SH-SY5Y (cell line): ENCODE data around the gene AMZ2.
A peak's percentile ranks its signal among the peaks of the same experiment; 100 is the strongest.

ENCODE experiments used
- GATA2 ChIP-seq: IDR thresholded peaks from 2 replicates; pipeline ENCODE4 v1.6.1; 2011; ENCODE audit warnings: mild to moderate bottlenecking, low read depth, low read length
- GATA3 ChIP-seq: IDR thresholded peaks from 2 replicates; pipeline ENCODE4 v1.6.1; 2011; ENCODE audit warnings: low read depth, mild to moderate bottlenecking, low read length, moderate library complexity

AMZ2 gene

DNA sequence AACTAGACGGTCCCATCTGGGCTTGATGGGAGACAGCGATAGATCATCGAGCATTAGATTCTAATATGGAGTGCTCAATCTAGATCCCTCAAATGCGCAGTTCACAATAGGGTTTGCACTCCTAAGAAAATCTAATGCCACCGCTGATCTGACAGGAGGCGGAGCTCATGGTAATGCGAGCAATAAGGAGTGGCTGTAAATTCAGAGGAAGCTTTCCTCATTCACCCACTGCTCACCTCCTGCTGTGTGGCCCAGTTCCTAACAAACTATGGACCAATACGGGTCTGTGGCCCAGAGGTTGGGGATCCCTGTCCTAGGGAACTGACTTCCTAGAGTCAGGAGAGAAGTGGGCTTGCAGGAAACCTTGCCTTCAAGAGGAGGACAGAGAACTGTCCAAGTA, 25.2 kb upstream of the AMZ2 start:
- no peak for TF ChIP-seq GATA3
- no peak for TF ChIP-seq GATA2

DNA sequence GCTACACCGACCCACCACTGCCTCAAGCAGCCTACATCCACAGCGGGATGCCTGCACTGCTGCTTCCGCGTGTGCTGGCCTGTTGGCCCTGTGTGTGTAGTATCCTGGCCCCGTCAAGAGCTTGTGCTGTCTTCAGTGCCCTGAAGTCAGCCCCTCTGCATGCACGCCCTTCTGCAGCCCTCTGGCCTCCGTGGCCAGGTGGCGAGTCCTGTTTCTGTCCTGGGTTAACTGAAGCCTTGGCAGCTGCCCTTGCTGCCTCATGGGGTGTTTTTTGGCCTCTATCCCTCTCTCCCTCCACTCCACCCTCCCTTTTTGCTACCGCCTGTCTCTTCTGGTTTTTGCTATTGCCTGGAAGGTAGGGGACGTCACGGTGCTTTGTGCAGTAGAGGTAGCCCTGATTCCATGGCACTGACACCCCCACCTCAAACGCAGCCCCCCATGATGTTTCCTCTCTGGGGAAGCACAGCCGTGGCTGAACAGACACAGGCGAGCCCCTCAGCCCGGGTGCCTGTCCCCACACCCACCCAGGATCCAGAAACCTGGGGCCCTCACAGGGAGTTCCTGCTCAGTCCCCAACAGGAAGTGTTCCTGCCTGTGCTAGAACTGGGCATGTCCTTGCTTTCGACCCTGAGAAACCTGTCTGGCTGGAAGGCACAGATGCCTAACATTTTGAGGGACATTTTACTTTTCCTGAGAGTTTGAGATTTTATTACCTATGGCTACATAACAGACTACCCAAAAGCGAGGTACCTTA, 18.8 kb upstream of the AMZ2 start:
- TF ChIP-seq GATA2 (no peak), GATA3 (no peak)

DNA sequence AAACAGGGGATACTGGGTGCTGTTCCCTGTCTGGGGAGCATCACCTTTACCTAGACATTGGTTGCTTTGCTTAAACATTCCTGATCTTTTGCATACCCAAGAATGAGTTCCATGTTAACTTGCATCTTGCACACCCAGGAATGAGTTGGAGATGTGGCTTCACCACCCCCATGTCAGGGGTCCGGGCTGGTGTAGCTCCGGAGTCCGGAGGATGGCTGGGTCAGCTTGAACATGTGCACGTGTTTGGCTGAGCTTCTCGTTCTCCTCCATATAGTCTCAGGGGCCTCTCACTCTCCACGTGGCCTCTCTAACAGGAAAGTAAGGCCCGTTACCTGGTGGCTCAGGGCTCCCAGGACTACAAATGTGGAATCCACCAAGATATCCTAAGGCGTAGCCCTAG, 18.2 kb upstream of the AMZ2 start:
- TF ChIP-seq GATA2 (no peak), GATA3 (no peak)

DNA sequence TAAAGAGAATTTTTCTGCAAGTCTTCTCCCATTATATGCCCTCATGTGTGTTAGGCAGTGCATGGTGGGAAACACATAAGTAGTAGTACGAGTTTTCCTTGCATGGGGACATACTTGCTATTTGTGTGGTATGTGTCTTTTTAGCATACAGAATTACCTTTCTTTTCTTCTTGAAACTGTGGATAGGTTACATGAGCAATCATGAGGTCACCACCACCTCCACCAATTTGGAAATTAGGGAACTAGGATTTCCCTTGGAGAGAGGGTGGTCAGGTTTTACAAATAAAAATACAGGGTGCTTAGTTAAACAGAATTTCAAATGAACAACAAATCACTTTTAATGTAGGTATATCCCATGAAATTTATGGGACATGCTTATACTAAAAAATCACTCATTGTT, 16.3 kb upstream of the AMZ2 start:
- TF ChIP-seq GATA3 (no peak), GATA2 (no peak)

DNA sequence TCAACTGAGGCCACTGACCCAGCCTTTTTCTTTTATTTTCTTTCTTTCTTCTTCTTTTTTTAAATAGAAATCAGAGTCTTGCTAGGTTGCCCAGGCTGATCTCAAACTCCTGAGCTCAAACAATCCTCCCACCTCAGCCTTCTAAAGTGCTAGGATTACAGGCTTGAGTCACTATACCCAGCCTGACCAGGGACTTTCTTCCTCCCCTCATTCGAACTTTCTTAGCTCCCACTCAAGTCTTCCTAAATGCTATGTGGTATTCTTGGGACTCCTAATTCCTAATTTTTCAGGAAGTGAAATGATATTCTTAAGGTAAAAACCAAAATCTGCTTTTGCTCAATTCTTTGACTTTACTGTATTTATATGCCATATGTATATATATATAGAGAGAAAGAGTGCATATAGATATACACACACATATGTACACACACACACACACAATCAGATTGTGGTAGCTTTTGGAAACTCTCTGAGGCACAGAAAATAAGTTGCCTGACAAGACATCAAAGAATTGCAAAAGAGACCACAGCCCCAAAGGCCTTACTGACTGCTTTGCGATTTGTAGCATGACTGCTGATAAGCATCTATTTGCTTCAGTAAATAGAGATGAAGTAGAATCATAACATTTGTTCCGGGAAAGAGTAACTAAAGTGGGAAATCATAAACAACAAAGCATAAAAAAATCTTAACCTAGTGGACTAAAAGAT, 9.5 kb upstream of the AMZ2 start:
- TF ChIP-seq GATA3 (no peak), GATA2 (peak; percentile 45; the same call in 1 of the 2 replicates)

DNA sequence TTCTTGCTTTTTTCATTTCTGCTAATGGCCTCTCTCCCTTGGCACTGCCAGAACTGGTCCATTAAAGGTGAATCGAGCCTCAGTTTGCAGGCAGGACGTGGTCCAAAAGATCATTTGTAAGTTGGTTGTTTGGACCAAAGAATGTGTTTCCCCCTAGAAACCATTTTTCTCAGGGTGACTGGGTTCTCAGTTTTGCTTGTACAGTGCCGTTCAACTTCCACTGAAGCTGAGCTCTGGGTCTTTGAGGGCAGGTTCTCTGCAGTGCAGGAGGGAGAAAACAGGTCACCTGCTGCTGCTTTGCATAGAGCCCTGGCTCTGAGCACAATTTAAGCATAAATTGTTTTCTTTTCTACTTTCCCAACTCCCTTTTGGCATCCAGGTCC, 9.0 kb upstream of the AMZ2 start:
- no peak for TF ChIP-seq GATA2
- no peak for TF ChIP-seq GATA3

DNA sequence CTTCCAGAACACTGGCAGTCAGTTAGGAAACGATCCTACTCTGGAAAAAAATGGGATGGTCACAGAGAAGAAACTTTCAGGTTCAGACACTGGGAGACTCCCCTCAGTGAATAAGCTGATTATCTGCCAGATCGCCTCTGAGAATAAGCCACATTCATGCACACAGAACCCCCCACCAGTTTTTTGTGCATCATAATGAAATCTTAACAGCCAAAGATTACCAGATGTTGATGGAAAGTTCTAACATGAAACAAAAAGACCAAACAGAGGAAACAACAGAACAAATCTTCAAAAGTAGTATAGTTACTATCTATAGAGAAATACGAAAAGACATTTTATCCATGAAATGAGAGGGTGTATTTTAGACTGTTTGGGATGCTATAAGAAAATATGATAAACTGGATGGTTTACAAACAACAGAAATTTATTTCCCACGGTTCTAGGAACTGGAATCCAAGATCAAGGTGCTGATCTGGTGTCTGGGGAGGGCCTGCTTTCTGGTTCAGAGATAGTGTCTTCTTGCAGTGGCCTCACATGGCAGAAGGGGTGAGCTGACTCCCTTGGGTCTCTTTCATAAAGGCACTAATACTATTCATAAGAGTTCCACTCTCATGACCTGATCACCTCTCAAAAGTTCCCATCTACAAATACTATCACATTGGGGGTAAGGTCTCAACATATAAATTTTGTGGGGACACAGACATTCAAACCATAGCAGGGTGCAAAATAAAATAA, 8.0 kb upstream of the AMZ2 start:
- TF ChIP-seq GATA3 (no peak), GATA2 (no peak)

DNA sequence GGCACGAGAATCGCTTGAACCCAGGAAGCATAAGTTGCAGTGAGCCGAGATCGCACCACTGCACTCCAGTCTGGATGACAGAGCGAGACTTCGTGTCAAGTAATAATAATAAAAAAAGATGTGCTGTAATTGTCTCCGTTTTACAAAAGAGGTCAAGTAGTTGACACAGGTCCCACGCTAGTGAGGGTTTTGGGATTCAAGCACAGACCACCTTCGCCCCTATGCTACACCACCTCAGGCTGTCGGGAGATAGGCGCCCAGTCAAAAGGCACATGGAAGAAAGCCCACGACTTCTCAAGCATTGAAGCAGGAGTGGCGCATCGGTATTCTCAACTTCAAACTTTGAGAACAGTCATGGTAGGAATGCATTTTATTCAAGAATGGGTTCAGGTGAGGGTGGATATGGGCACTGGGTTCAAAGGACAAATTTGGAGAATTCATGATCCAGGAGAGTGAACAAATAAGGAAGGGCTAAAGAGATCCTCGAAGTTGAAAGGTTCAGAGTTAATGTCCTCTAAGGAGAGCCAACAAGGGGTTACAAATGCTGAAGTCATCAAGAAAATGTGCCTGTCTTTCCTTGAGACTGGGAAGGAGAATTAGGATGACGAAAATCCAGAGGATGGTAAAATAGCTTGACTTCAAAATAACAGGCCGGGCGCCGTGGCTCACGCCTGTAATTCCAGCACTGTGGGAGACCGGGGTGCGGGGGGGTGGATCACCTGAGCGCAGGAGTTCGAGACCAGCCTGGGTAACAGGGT, 1.4 kb upstream of the AMZ2 start:
- TF ChIP-seq GATA2 (no peak), GATA3 (no peak)

DNA sequence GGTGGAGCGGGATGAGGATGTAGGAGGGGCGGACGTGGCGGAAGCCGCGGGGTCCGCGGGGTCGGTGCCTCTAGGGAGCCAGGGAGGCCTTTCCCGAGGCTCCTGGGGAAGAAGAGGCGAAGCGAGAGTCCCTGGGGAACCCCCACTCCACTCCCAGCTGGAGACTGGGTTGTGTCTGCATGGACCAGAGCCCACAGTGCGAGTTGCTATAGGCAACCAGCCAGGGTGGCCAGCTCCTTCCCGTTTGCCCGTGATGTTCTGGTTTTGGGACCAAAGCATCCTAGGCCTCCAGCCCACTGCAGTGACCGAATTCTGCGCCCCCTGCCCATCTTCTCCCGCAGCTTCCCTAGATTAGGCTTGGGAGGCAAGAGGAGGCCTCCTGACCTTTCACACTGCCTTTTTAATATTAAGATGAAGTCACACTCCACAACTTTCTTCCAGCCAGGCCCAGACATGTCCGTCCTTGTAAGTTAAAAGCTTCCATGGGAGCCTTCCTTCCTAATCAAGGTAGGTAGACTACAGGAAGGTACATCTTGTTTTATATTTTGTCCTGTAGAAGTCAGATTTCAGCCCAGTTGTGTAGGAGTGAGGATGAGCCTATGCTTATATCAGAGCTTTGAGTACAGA, 469 bp downstream of the AMZ2 start:
- no peak for TF ChIP-seq GATA3
- TF ChIP-seq GATA2: no peak

DNA sequence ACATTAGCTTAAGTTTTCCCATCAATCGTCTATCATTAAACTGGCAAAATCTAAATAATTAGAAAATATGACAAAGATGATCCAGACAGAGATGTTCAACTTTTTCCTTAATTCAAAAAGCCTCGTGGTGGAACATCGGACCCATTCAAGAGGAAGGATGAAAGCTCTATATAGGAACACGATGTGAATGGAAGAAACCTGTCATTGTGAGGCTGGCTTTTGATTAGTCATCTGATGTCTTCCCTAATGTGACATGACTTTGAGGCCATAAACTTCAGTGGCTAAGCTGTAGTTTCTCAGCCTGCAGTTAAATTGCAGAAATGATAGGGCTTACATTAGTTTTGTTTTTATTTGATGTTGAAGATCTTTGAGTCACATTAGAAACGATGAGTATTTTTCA, 1.0 kb downstream of the AMZ2 start:
- TF ChIP-seq GATA3: no peak
- TF ChIP-seq GATA2: no peak

DNA sequence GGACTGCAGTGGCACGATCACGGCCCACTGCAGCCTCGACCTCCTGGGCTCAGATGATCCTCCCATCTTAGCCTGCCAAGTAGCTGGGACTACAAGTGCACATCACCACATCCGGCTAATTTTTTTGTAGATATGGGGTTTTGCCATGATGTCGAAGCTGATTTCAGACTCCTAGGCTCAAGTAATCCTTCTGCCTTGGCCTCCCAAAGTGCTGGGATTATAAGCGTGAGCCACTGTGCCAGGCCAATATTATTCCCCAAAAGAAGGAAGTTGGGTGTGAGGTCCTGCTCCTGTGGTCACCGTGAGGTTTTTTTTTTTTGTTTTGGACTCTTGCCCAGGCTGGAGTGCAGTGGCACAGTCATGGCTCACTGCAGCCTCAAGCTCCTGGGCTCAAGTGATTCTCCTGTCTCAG, 1.5 kb downstream of the AMZ2 start:
- no peak for TF ChIP-seq GATA3
- no peak for TF ChIP-seq GATA2

DNA sequence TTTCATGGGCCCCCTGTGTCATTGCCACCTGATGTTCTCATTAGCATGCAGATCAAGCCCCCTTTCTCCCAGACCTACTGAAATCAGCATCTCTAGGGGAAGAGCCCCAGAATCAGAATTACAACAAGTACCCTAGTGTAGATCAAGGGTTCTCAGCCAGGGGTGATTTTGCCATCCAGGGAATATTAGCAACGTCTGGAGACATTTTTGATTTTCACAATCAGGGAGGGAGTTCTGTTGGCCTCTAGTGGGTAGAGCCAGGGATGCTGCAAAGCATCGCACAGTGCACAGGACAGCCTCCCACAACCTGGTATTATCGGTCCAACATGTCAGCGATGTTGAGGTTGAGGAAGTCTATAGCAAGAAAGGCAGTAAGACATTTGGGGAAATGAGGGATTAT, 7.3 kb downstream of the AMZ2 start:
- TF ChIP-seq GATA3: no peak
- TF ChIP-seq GATA2: no peak

DNA sequence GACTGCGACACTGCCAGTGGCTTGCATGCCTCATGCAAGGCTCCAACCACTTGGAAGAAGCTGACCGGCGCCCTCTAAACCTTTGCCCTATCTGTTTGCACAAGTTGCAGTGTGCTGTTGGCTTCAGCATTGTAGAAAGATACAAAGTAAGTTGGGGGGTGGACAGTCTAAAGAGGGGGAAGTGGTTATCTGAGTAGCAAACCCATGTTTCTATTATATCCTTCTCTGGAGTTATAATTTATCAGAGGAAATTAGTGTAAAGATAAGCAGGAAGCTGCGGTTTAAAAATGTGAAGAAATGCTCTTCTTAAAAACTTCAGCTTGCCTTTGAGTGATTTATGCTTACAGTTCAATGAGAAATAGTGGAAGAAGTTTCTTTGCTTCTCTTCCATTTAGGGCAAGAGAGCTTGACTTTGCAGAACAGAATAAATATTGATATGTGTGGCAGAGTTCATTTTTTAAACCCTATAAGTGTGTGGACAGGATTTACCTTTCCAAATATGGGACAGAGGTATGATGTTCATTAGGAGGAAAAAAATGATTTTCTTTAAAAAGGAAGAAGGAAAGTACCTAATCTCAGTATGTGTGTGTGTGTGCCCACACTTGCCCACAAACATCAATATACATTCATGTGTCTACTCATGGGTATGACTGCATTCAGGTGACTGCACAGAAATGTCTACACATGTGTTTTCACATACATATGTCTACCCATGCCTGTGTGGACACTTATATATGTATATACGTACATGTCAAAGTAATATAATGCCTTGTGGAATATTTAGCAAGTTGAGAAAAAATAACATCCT, 8.1 kb downstream of the AMZ2 start:
- TF ChIP-seq GATA2: no peak
- no peak for TF ChIP-seq GATA3

DNA sequence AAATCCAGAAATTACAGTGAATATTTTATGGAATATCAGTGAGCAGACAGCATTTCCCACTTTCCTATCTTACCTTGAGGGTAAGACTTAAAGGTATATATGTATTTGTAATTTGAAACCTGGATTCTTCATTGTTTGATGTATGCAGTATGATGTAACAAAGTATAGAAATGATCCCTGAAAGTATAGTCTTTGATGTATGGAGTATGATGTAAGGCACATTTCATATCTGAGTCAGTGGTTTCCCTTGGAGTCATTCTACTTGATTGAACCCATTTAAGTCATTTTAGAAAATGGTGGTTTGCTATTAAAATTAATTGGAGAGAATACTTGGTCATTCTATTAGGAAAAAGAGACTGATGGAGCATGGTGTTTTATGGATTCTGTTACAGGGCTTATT, 10.1 kb downstream of the AMZ2 start:
- TF ChIP-seq GATA3 (no peak), GATA2 (no peak)
